ENCODE measurements around the gene TMC7. TPM values are rescaled to one million over a fixed set of nuclear protein-coding genes. Genes with fewer than 3 reads are reported as not detected.

TMC7 gene
- total and polyA plus RNA-seq, 2 donors (not counting 3 experiments of a cell fraction or from before 2014, with no cell fraction given), result 5.7 to 7.0 TPM

GRCh38 chr16:19017179-19017578 lies 33.4 kb downstream of the TMC7 start:
- H3K4me3 ChIP-seq (replicated peaks in 1 of 3; ENCODE audit: insufficient read depth in 1 of 3, low read depth in 1 of 3, low read length in 3 of 3), result no peak overlapping the region
- intact Hi-C loops (cut with micrococcal nuclease) (no loop called here), dilution Hi-C loops (cut with MboI; ENCODE audit: extremely low pct_ligation_motif_present, low sequenced_read_pairs) (no loop called here)
- no TSS peak for BruUV-seq (replicated peaks)
- no peak overlapping the region for H3K27ac ChIP-seq (ENCODE audit: insufficient read depth, low read depth, low read length)
- POLR2A ChIA-PET, result no interaction called here
- H3K36me3 ChIP-seq (ENCODE audit: control insufficient read depth in 2 of 2, extremely low read depth in 1 of 2, insufficient read depth in 2 of 2, low read length in 2 of 2), result peaks cover 0 to 2% of the 10 kb centered on the region in 2 experiments
- H4K20me1 ChIP-seq (replicated peaks; ENCODE audit: control insufficient read depth, extremely low read depth, insufficient read depth, low read length), result no peaks in the 10 kb centered on the region
- no peaks in the 10 kb centered on the region for H3K79me2 ChIP-seq (ENCODE audit: control insufficient read depth, insufficient read depth, low read length)
- no peaks in the 10 kb centered on the region for H3K9me1 ChIP-seq (replicated peaks; ENCODE audit: control insufficient read depth, extremely low read depth, insufficient read depth, low read length)
- H3K4me1 ChIP-seq (ENCODE audit: control insufficient read depth, extremely low read depth, insufficient read depth, low read length), result no peaks in the 10 kb centered on the region
- FAIRE-seq (no peak), DNase-seq (ENCODE audit: low read depth, low spot score) (no peak)
- no peaks in the 10 kb centered on the region for H3K9me3 ChIP-seq (replicated peaks; ENCODE audit: control insufficient read depth, insufficient read depth, low read length)
- H3K27me3 ChIP-seq (ENCODE audit: control insufficient read depth in 2 of 2, insufficient read depth in 2 of 2, low read length in 2 of 2), result no peaks in the 10 kb centered on the region
- H2AFZ ChIP-seq (ENCODE audit: low read depth, low read length), result no peak overlapping the region
- no peak overlapping the region for H3K9ac ChIP-seq (replicated peaks; ENCODE audit: extremely low read depth, insufficient read depth, low read length)
- CTCF ChIA-PET, result interaction anchor here (1.5 kb wide), 1 partner anchor 34 kb away, joined by 4 read pairs; the partner anchor contains the start of gene TMC7
- TF ChIP-seq MYC (IDR thresholded peaks at IDR 0.05; ENCODE audit: low read depth, low read length) (no peak), POLR2AphosphoS5 (IDR thresholded peaks at IDR 0.05; ENCODE audit: insufficient read depth, low read depth, low read length) (no peak), POLR2A (IDR thresholded peaks at IDR 0.05; ENCODE audit: low read depth, low read length) (no peak), JUN (IDR thresholded peaks at IDR 0.05; ENCODE audit: borderline replicate concordance, insufficient read depth, insufficient read length, low read depth) (no peak), FOS (IDR thresholded peaks at IDR 0.05; ENCODE audit: borderline replicate concordance, insufficient read depth, low read length) (no peak), GATA2 (IDR thresholded peaks at IDR 0.05; ENCODE audit: insufficient read depth, insufficient read length, low read depth, low read length) (no peak), EZH2 (IDR thresholded peaks at IDR 0.05; ENCODE audit: borderline replicate concordance, low read depth, low read length, severe bottlenecking) (no peak)
- TF ChIP-seq, protein P1, sequence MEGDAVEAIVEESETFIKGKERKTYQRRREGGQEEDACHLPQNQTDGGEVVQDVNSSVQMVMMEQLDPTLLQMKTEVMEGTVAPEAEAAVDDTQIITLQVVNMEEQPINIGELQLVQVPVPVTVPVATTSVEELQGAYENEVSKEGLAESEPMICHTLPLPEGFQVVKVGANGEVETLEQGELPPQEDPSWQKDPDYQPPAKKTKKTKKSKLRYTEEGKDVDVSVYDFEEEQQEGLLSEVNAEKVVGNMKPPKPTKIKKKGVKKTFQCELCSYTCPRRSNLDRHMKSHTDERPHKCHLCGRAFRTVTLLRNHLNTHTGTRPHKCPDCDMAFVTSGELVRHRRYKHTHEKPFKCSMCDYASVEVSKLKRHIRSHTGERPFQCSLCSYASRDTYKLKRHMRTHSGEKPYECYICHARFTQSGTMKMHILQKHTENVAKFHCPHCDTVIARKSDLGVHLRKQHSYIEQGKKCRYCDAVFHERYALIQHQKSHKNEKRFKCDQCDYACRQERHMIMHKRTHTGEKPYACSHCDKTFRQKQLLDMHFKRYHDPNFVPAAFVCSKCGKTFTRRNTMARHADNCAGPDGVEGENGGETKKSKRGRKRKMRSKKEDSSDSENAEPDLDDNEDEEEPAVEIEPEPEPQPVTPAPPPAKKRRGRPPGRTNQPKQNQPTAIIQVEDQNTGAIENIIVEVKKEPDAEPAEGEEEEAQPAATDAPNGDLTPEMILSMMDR (IDR thresholded peaks at IDR 0.05; ENCODE audit: extremely low read depth in 1 of 2, insufficient read depth in 1 of 2, low read depth in 1 of 2, low read length in 2 of 2), result no peak
- TF ChIP-seq, protein P2, sequence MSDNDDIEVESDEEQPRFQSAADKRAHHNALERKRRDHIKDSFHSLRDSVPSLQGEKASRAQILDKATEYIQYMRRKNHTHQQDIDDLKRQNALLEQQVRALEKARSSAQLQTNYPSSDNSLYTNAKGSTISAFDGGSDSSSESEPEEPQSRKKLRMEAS (IDR thresholded peaks at IDR 0.05; ENCODE audit: insufficient read depth, insufficient read length), result no peak
- H3K4me2 ChIP-seq (ENCODE audit: insufficient read depth, low read length), result no peak overlapping the region
